ENCODE results near the gene PAK6.

The PAK6 gene

GRCh38 chr15:40281801-40282146, 42.9 kb downstream of the PAK6 start:
- DNase-seq (ENCODE audit: low spot score) = no peak
- H3K27me3 Mint-ChIP-seq (ENCODE audit: low read depth) = peaks cover 48% of the 10 kb centered on the region
- H3K36me3 Mint-ChIP-seq (ENCODE audit: low read depth) = peaks cover 7% of the 10 kb centered on the region
- no peak overlapping the region for H3K4me3 Mint-ChIP-seq
- no peak overlapping the region for H3K27ac Mint-ChIP-seq
- no peaks in the 10 kb centered on the region for H3K9me3 Mint-ChIP-seq
- H3K4me1 Mint-ChIP-seq (ENCODE audit: low read depth) = peaks cover 5% of the 10 kb centered on the region

GRCh38 chr15:40282147-40282868, 43.4 kb downstream of the PAK6 start:
- Mint-ChIP-seq H3K9me3 (no peaks in the 10 kb centered on the region), H3K36me3 (ENCODE audit: low read depth) (peaks cover 7% of the 10 kb centered on the region), H3K4me1 (ENCODE audit: low read depth) (peaks cover 5% of the 10 kb centered on the region), H3K27me3 (ENCODE audit: low read depth) (peaks cover 45% of the 10 kb centered on the region), H3K27ac (no peak overlapping the region), H3K4me3 (peak overlapping the region; percentile 59)
- peak; percentile 50 for DNase-seq (ENCODE audit: low spot score)

- H3K36me3 Mint-ChIP-seq (ENCODE audit: low read depth) = peaks cover 7% of the 10 kb centered on the region
- no peaks in the 10 kb centered on the region for H3K9me3 Mint-ChIP-seq
- peaks cover 38% of the 10 kb centered on the region for H3K27me3 Mint-ChIP-seq (ENCODE audit: low read depth)
- peak; percentile 24 for DNase-seq (ENCODE audit: low spot score)
- H3K4me1 Mint-ChIP-seq (ENCODE audit: low read depth) = peaks cover 3% of the 10 kb centered on the region
- H3K27ac Mint-ChIP-seq = no peak within 1 kb of the TSS
- peak within 1 kb of the TSS; percentile 59 for H3K4me3 Mint-ChIP-seq
Measured at GRCh38 chr15:40282869-40283614, 44.2 kb downstream of the PAK6 start, which contains the start of gene ANKRD63. TSS of gene ANKRD63 (minus strand) at chr15:40283064. CDS start at chr15:40282586, 478 bp downstream.

- no peak for DNase-seq (ENCODE audit: low spot score)
- Mint-ChIP-seq H3K36me3 (ENCODE audit: low read depth) (peaks cover 7% of the 10 kb centered on the region), H3K4me3 (peak overlapping the region; percentile 12), H3K9me3 (no peaks in the 10 kb centered on the region), H3K27ac (no peak overlapping the region), H3K4me1 (ENCODE audit: low read depth) (peaks cover 2% of the 10 kb centered on the region), H3K27me3 (ENCODE audit: low read depth) (peaks cover 31% of the 10 kb centered on the region)
Measured at GRCh38 chr15:40283615-40284300, 44.9 kb downstream of the PAK6 start.

GRCh38 chr15:40285151-40285550, 46.3 kb downstream of the PAK6 start:
- Mint-ChIP-seq H3K4me3 (no peak overlapping the region), H3K27me3 (ENCODE audit: low read depth) (peaks cover 24% of the 10 kb centered on the region), H3K27ac (no peak overlapping the region), H3K4me1 (ENCODE audit: low read depth) (no peaks in the 10 kb centered on the region), H3K36me3 (ENCODE audit: low read depth) (peaks cover 17% of the 10 kb centered on the region), H3K9me3 (no peaks in the 10 kb centered on the region)
- DNase-seq (ENCODE audit: low spot score) = no peak

- Mint-ChIP-seq H3K27ac (no peak overlapping the region), H3K9me3 (no peaks in the 10 kb centered on the region), H3K27me3 (ENCODE audit: low read depth) (peaks cover 20% of the 10 kb centered on the region), H3K4me1 (ENCODE audit: low read depth) (no peaks in the 10 kb centered on the region), H3K4me3 (no peak overlapping the region), H3K36me3 (ENCODE audit: low read depth) (peaks cover 22% of the 10 kb centered on the region)
- DNase-seq (ENCODE audit: low spot score) = no peak
Measured at GRCh38 chr15:40285554-40286011, 46.7 kb downstream of the PAK6 start.

- H3K27me3 Mint-ChIP-seq (ENCODE audit: low read depth) = peaks cover 14% of the 10 kb centered on the region
- H3K4me3 Mint-ChIP-seq = no peak overlapping the region
- H3K36me3 Mint-ChIP-seq (ENCODE audit: low read depth) = peaks cover 22% of the 10 kb centered on the region
- no peaks in the 10 kb centered on the region for H3K4me1 Mint-ChIP-seq (ENCODE audit: low read depth)
- no peaks in the 10 kb centered on the region for H3K9me3 Mint-ChIP-seq
- no peak overlapping the region for H3K27ac Mint-ChIP-seq
- no peak for DNase-seq (ENCODE audit: low spot score)
Measured at GRCh38 chr15:40286061-40286532, 47.2 kb downstream of the PAK6 start.

GRCh38 chr15:40286794-40287193, 47.9 kb downstream of the PAK6 start:
- Mint-ChIP-seq H3K9me3 (no peaks in the 10 kb centered on the region), H3K36me3 (ENCODE audit: low read depth) (peaks cover 22% of the 10 kb centered on the region), H3K4me1 (ENCODE audit: low read depth) (no peaks in the 10 kb centered on the region), H3K4me3 (no peak overlapping the region), H3K27me3 (ENCODE audit: low read depth) (peaks cover 12% of the 10 kb centered on the region), H3K27ac (no peak overlapping the region)
- no peak for DNase-seq (ENCODE audit: low spot score)

- no peak overlapping the region for H3K4me3 Mint-ChIP-seq
- H3K27me3 Mint-ChIP-seq (ENCODE audit: low read depth) = peaks cover 12% of the 10 kb centered on the region
- H3K4me1 Mint-ChIP-seq (ENCODE audit: low read depth) = no peaks in the 10 kb centered on the region
- no peak overlapping the region for H3K27ac Mint-ChIP-seq
- H3K36me3 Mint-ChIP-seq (ENCODE audit: low read depth) = peaks cover 23% of the 10 kb centered on the region
- H3K9me3 Mint-ChIP-seq = no peaks in the 10 kb centered on the region
- DNase-seq (ENCODE audit: low spot score) = no peak
Measured at GRCh38 chr15:40287505-40287904, 48.6 kb downstream of the PAK6 start.

GRCh38 chr15:40287968-40288367, 49.1 kb downstream of the PAK6 start:
- Mint-ChIP-seq H3K4me3 (no peak overlapping the region), H3K9me3 (no peaks in the 10 kb centered on the region), H3K27ac (no peak overlapping the region), H3K27me3 (ENCODE audit: low read depth) (peaks cover 12% of the 10 kb centered on the region), H3K36me3 (ENCODE audit: low read depth) (peaks cover 23% of the 10 kb centered on the region), H3K4me1 (ENCODE audit: low read depth) (no peaks in the 10 kb centered on the region)
- no peak for DNase-seq (ENCODE audit: low spot score)

- no peak for DNase-seq (ENCODE audit: low spot score)
- Mint-ChIP-seq H3K27ac (peak overlapping the region; percentile 34), H3K4me1 (ENCODE audit: low read depth) (no peaks in the 10 kb centered on the region), H3K4me3 (no peak overlapping the region), H3K27me3 (ENCODE audit: low read depth) (peaks cover 2% of the 10 kb centered on the region), H3K9me3 (no peaks in the 10 kb centered on the region), H3K36me3 (ENCODE audit: low read depth) (peaks cover 22% of the 10 kb centered on the region)
Measured at GRCh38 chr15:40289140-40289775, 50.4 kb downstream of the PAK6 start.

- Mint-ChIP-seq H3K27ac (no peak overlapping the region), H3K9me3 (no peaks in the 10 kb centered on the region), H3K27me3 (ENCODE audit: low read depth) (no peaks in the 10 kb centered on the region), H3K36me3 (ENCODE audit: low read depth) (peaks cover 28% of the 10 kb centered on the region), H3K4me3 (no peak overlapping the region), H3K4me1 (ENCODE audit: low read depth) (no peaks in the 10 kb centered on the region)
- DNase-seq (ENCODE audit: low spot score) = no peak
Measured at GRCh38 chr15:40290545-40290917, 51.7 kb downstream of the PAK6 start.

- Mint-ChIP-seq H3K27me3 (ENCODE audit: low read depth) (no peaks in the 10 kb centered on the region), H3K27ac (no peak overlapping the region), H3K9me3 (no peaks in the 10 kb centered on the region), H3K4me3 (no peak overlapping the region), H3K4me1 (ENCODE audit: low read depth) (no peaks in the 10 kb centered on the region), H3K36me3 (ENCODE audit: low read depth) (peaks cover 29% of the 10 kb centered on the region)
- DNase-seq (ENCODE audit: low spot score) = no peak
Measured at GRCh38 chr15:40290918-40291574, 52.2 kb downstream of the PAK6 start.

All from T-helper 2 cell treated with Interferon-gamma antibody and Interleukin-4, amounts not matched to agents 5 μg/mL and 100 μg/mL, for 36 hours (primary cell).